ENCODE data around the gene DCTN2.
"Not testable (repeated sequence)": the region's sequence is repeated elsewhere in the genome, so short reads cannot be mapped to it uniquely, and the experiment has no call there.

The DCTN2 gene

GRCh38 chr12:57525615-57526383 lies 21.2 kb downstream of the DCTN2 start:
- no peak for DNase-seq

GRCh38 chr12:57524814-57525614 lies 22.0 kb downstream of the DCTN2 start:
- DNase-seq, result peak; percentile 3

GRCh38 chr12:57523706-57524614 lies 23.0 kb downstream of the DCTN2 start:
- no peak for DNase-seq

- DNase-seq, result peak; percentile 59
Observed at GRCh38 chr12:57522887-57523705, 23.9 kb downstream of the DCTN2 start.

GRCh38 chr12:57522011-57522886 lies 24.7 kb downstream of the DCTN2 start, which contains the start of gene MBD6:
TSS of gene MBD6 (plus strand) at chr12:57522824. CDS start at chr12:57524304, 1,480 bp downstream.
- DNase-seq, result peak; percentile 92

GRCh38 chr12:57521525-57522010 lies 25.4 kb downstream of the DCTN2 start:
- peak; percentile 69 for DNase-seq

GRCh38 chr12:57520053-57520818 lies 26.8 kb downstream of the DCTN2 start, which contains the start of gene DDIT3:
TSS of gene DDIT3 (minus strand) at chr12:57520514. CDS start at chr12:57517406, 3,108 bp downstream.
- DNase-seq, result peak; percentile 97

- no peak for DNase-seq
Observed at GRCh38 chr12:57519796-57520052, 27.3 kb downstream of the DCTN2 start.

- peak; percentile 61 for DNase-seq
Observed at GRCh38 chr12:57518920-57519795, 27.8 kb downstream of the DCTN2 start.

GRCh38 chr12:57518176-57518919 lies 28.6 kb downstream of the DCTN2 start:
- DNase-seq, result no peak

GRCh38 chr12:57517718-57518117 lies 29.3 kb downstream of the DCTN2 start:
- not testable (repeated sequence) for DNase-seq

GRCh38 chr12:57517187-57517586 lies 29.8 kb downstream of the DCTN2 start:
- DNase-seq, result peak; percentile 4

- DNase-seq, result no peak
Observed at GRCh38 chr12:57516617-57517153, 30.3 kb downstream of the DCTN2 start.

GRCh38 chr12:57515934-57516541 lies 31.0 kb downstream of the DCTN2 start:
- no peak for DNase-seq

GRCh38 chr12:57515408-57515933 lies 31.5 kb downstream of the DCTN2 start:
- no peak for DNase-seq

GRCh38 chr12:57514720-57515407 lies 32.1 kb downstream of the DCTN2 start:
- no peak for DNase-seq

- not testable (repeated sequence) for DNase-seq
Observed at GRCh38 chr12:57514246-57514645, 32.7 kb downstream of the DCTN2 start.

Measured in NCI-H2171 treated with DMSO at 0.1 percent for 48 hours (cell line).